Measurements from ENCODE around the gene ZNRF3.
A peak's percentile ranks its signal among the peaks of the same experiment; 100 is the strongest.

Gene ZNRF3

GRCh38 chr22:29040385-29041275 lies 157.3 kb downstream of the ZNRF3 start:
- peak; percentile 86 for DNase-seq

GRCh38 chr22:29041408-29041807 lies 158.0 kb downstream of the ZNRF3 start:
- DNase-seq: peak; percentile 74

GRCh38 chr22:29043906-29044575 lies 160.7 kb downstream of the ZNRF3 start:
- DNase-seq: peak; percentile 70

- DNase-seq: peak; percentile 72
Observed at GRCh38 chr22:29044657-29045176, 161.3 kb downstream of the ZNRF3 start.

GRCh38 chr22:29048822-29049654 lies 165.7 kb downstream of the ZNRF3 start:
- DNase-seq: no peak

GRCh38 chr22:29049655-29050263 lies 166.4 kb downstream of the ZNRF3 start:
- DNase-seq: no peak

- DNase-seq: no peak
Observed at GRCh38 chr22:29050457-29050856, 167.1 kb downstream of the ZNRF3 start.

- no peak for DNase-seq
Observed at GRCh38 chr22:29053048-29053702, 169.8 kb downstream of the ZNRF3 start.

GRCh38 chr22:29054251-29054767 lies 170.9 kb downstream of the ZNRF3 start:
- DNase-seq: no peak

- DNase-seq: no peak
Observed at GRCh38 chr22:29055192-29055830, 171.9 kb downstream of the ZNRF3 start.

GRCh38 chr22:29056472-29056871 lies 173.1 kb downstream of the ZNRF3 start:
- DNase-seq: no peak

GRCh38 chr22:29060251-29060869 lies 177.0 kb downstream of the ZNRF3 start:
- DNase-seq: no peak

GRCh38 chr22:29060931-29061330 lies 177.6 kb downstream of the ZNRF3 start:
- no peak for DNase-seq

GRCh38 chr22:29061773-29062172 lies 178.4 kb downstream of the ZNRF3 start, which contains the start of gene C22orf31:
TSS of gene C22orf31 (minus strand) at chr22:29061831. CDS start at chr22:29061792, 39 bp downstream.
- DNase-seq: no peak

GRCh38 chr22:29062286-29062821 lies 179.0 kb downstream of the ZNRF3 start:
- DNase-seq: no peak

GRCh38 chr22:29065468-29066190 lies 182.3 kb downstream of the ZNRF3 start:
- no peak for DNase-seq

GRCh38 chr22:29069463-29069862 lies 186.1 kb downstream of the ZNRF3 start:
- DNase-seq: no peak

- DNase-seq: no peak
Observed at GRCh38 chr22:29070490-29070889, 187.1 kb downstream of the ZNRF3 start.
